ENCODE data around the gene ELMO3. TPM values are rescaled to one million over a fixed set of nuclear protein-coding genes. Genes with fewer than 3 reads are reported as not detected.

The ELMO3 gene
- total and polyA plus RNA-seq, 2 of the 4 experiments (the other 2 are of a cell fraction): 0.36 to 1.6 TPM

- H3K9me1 ChIP-seq (ENCODE audit: insufficient read depth, low read length): peaks cover 42% of the 10 kb centered on the region
- peak overlapping the region; percentile 89 for H3K56ac ChIP-seq (ENCODE audit: extremely low read depth, insufficient read depth, low read length)
- H2BK120ac ChIP-seq (ENCODE audit: low read depth, low read length): peak overlapping the region; percentile 95
- in situ Hi-C loops (cut with MboI; ENCODE audit: low sequenced_read_pairs) (no loop called here), intact Hi-C loops (cut with micrococcal nuclease) (no loop called here), dilution Hi-C loops (cut with HindIII; ENCODE audit: low sequenced_read_pairs, unreplicated experiment) (no loop called here)
- H2AK9ac ChIP-seq (replicated peaks; ENCODE audit: low read depth, low read length, poor library complexity): peak overlapping the region; percentile 80
- peak overlapping the region; percentile 98 for H3K4ac ChIP-seq (ENCODE audit: low read depth, low read length)
- H2BK20ac ChIP-seq (ENCODE audit: low read depth, low read length): peak overlapping the region; percentile 91
- POLR2A ChIA-PET (ENCODE audit: unreplicated experiment): interaction anchor here (0.7 kb wide), 1 partner anchor 84 kb away, joined by 7 read pairs; no protein-coding TSS in a partner anchor
- no peaks in the 10 kb centered on the region for H3K9me3 ChIP-seq (ENCODE audit: control insufficient read depth, insufficient read depth, low read length)
- WGBS, 2 experiments (ENCODE audit: extremely low coverage in 2 of 2, insufficient read length in 1 of 2): no CpG with 5 or more reads among the region's 4 CpGs
- H3K36me3 ChIP-seq (ENCODE audit: control insufficient read depth, insufficient read depth, low read length): peaks cover 35% of the 10 kb centered on the region
- TF ChIP-seq MAZ (IDR thresholded peaks at IDR 0.05; ENCODE audit: borderline replicate concordance, low read depth, low read length): no peak
- TF ChIP-seq, protein P1, sequence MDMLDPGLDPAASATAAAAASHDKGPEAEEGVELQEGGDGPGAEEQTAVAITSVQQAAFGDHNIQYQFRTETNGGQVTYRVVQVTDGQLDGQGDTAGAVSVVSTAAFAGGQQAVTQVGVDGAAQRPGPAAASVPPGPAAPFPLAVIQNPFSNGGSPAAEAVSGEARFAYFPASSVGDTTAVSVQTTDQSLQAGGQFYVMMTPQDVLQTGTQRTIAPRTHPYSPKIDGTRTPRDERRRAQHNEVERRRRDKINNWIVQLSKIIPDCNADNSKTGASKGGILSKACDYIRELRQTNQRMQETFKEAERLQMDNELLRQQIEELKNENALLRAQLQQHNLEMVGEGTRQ (IDR thresholded peaks at IDR 0.05; ENCODE audit: low read depth, low read length): peak; percentile 63; the same call in 1 of the 2 replicates
- 0 out of 2 replicates have a peak, but pooled peaks have one; percentile 51 for TF ChIP-seq MXI1 (IDR thresholded peaks at IDR 0.05; ENCODE audit: borderline replicate concordance, low read depth, low read length)
- TF ChIP-seq BHLHE40 (IDR thresholded peaks at IDR 0.05; ENCODE audit: low read depth, low read length): peak; percentile 52
- peak; percentile 48 for DNase-seq
- CTCF ChIA-PET: interaction anchor here (0.7 kb wide), 1 partner anchor 241 kb away, joined by 3 read pairs; no protein-coding TSS in a partner anchor
- peak overlapping the region; percentile 80 for H3K27ac ChIP-seq (ENCODE audit: insufficient read depth, low read length)
- H4K8ac ChIP-seq (ENCODE audit: low read depth in 2 of 2, low read length in 2 of 2): peak overlapping the region; percentile 44 to 94
- peak overlapping the region; percentile 97; the same call in 2 of the 3 replicates for H2BK15ac ChIP-seq (ENCODE audit: low read depth, low read length)
- H3K4me3 ChIP-seq (ENCODE audit: insufficient read depth, low read depth, low read length): no peak overlapping the region
- peak overlapping the region; percentile 30; the same call in 1 of the 2 replicates for H3K4me2 ChIP-seq (ENCODE audit: low read depth, low read length)
- no TSS peak for BruUV-seq (replicated peaks)
- H3K79me1 ChIP-seq (ENCODE audit: low read depth in 1 of 2, low read length in 2 of 2): peaks cover 34 to 84% of the 10 kb centered on the region in 2 experiments; a peak in 3 of 4 replicates
- peak overlapping the region; percentile 95 for H4K91ac ChIP-seq (ENCODE audit: insufficient read depth, low read depth, low read length)
- peak overlapping the region; percentile 99 for H2AK5ac ChIP-seq (ENCODE audit: low read depth, low read length)
- peaks cover 41% of the 10 kb centered on the region for H3K4me1 ChIP-seq (ENCODE audit: control insufficient read depth, insufficient read depth, low read length)
- peak overlapping the region; percentile 93 for H2BK5ac ChIP-seq (ENCODE audit: low read depth, low read length, poor library complexity, severe bottlenecking)
- H3K27me3 ChIP-seq (ENCODE audit: control insufficient read depth, insufficient read depth, low read length): no peaks in the 10 kb centered on the region
- H3K23ac ChIP-seq (ENCODE audit: low read depth, low read length): peak overlapping the region; percentile 98
- H2AFZ ChIP-seq (replicated peaks; ENCODE audit: low read length, poor library complexity): peak overlapping the region; percentile 29
- H3K14ac ChIP-seq (replicated peaks; ENCODE audit: low read depth, low read length): peak overlapping the region; percentile 95
- no peaks in the 10 kb centered on the region; the same call in 1 of the 2 replicates for H4K20me1 ChIP-seq (ENCODE audit: insufficient read depth, low read length)
- peak overlapping the region; percentile 62 for H3K9ac ChIP-seq (ENCODE audit: low read depth, low read length)
- peak; percentile 0; the same call in 1 of the 2 replicates for ATAC-seq (ENCODE audit: low read depth)
- H4K5ac ChIP-seq (ENCODE audit: low read depth, low read length): peak overlapping the region; percentile 77
- H3K18ac ChIP-seq (ENCODE audit: low read depth, low read length): peak overlapping the region; percentile 70
Measured at GRCh38 chr16:67240506-67240905, 41.6 kb downstream of the ELMO3 start.

All from IMR-90 (cell line).